BE2C (cell line): ENCODE results near the gene UGT1A9.
"Not testable (repeated sequence)": the region's sequence is repeated elsewhere in the genome, so short reads cannot be mapped to it uniquely, and the experiment has no call there.

ENCODE experiments used
- DNase-seq: peaks from one replicate; pipeline ENCODE4 v3.0.0-alpha.2; 2020
- H3K27me3 ChIP-seq: fragments of 250-450 bp; sonication (Bioruptor Pico); 2 replicates; pipeline ENCODE4 v1.5.1; 2020; ENCODE audit warnings: mild to moderate bottlenecking
- H3K36me3 ChIP-seq: fragments of 250-450 bp; sonication (Bioruptor Pico); 2 replicates; pipeline ENCODE4 v1.5.1; 2020; ENCODE audit warnings: mild to moderate bottlenecking
- H3K4me1 ChIP-seq: fragments of 250-450 bp; sonication (Bioruptor Pico); 2 replicates; pipeline ENCODE4 v1.5.1; 2020
- H3K4me3 ChIP-seq: 2 replicates; pipeline ENCODE4 v1.5.1; 2011; ENCODE audit warnings: low read depth, low read length
- H3K9me3 ChIP-seq: fragments of 250-450 bp; sonication (Bioruptor Pico); 2 replicates; pipeline ENCODE4 v1.5.1; 2020
- TF ChIP-seq, protein P1 (sequence below): IDR thresholded peaks from 2 replicates; pipeline ENCODE4 v1.5.1; 2012; ENCODE audit warnings: mild to moderate bottlenecking, low read depth, low read length

The UGT1A9 gene

DNA sequence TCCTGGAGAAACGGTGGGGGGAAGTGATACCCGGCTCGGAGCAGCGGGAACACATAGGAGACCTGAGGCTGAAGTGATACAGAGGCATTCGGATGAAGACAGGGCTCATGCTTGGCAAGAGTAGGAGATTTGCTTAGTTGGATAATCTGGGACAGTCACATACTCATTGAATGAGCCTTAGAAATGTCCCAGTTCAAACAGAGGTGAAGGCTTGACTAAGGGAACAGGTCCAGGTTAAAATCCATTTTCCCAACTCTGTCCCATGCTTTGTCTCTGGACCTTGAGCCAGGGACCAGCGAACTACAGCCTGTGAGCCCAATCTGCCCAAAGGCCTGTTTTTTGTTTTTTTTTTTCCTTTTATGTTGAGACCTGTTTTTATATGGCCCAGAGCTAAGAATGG, 22.3 kb downstream of the UGT1A9 start:
- Histone ChIP-seq H3K9me3 (no peaks in the 10 kb centered on the region), H3K27me3 (no peaks in the 10 kb centered on the region), H3K36me3 (no peaks in the 10 kb centered on the region), H3K4me1 (no peaks in the 10 kb centered on the region), H3K4me3 (no peak overlapping the region)
- TF ChIP-seq, protein P1, sequence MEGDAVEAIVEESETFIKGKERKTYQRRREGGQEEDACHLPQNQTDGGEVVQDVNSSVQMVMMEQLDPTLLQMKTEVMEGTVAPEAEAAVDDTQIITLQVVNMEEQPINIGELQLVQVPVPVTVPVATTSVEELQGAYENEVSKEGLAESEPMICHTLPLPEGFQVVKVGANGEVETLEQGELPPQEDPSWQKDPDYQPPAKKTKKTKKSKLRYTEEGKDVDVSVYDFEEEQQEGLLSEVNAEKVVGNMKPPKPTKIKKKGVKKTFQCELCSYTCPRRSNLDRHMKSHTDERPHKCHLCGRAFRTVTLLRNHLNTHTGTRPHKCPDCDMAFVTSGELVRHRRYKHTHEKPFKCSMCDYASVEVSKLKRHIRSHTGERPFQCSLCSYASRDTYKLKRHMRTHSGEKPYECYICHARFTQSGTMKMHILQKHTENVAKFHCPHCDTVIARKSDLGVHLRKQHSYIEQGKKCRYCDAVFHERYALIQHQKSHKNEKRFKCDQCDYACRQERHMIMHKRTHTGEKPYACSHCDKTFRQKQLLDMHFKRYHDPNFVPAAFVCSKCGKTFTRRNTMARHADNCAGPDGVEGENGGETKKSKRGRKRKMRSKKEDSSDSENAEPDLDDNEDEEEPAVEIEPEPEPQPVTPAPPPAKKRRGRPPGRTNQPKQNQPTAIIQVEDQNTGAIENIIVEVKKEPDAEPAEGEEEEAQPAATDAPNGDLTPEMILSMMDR, result no peak
- DNase-seq, result no peak

- H3K4me1 ChIP-seq, result peaks cover 4% of the 10 kb centered on the region; the same call in 1 of the 2 replicates
- no peaks in the 10 kb centered on the region for H3K27me3 ChIP-seq
- H3K36me3 ChIP-seq, result no peaks in the 10 kb centered on the region
- H3K4me3 ChIP-seq, result no peak overlapping the region
- H3K9me3 ChIP-seq, result no peaks in the 10 kb centered on the region
- TF ChIP-seq, protein P1, result no peak
- DNase-seq, result no peak
Observed at GRCh38 chr2:233698740-233699139, 27.0 kb downstream of the UGT1A9 start.

- Histone ChIP-seq H3K4me3 (no peak overlapping the region), H3K27me3 (no peaks in the 10 kb centered on the region), H3K36me3 (no peaks in the 10 kb centered on the region), H3K9me3 (no peaks in the 10 kb centered on the region), H3K4me1 (peaks cover 4% of the 10 kb centered on the region; the same call in 1 of the 2 replicates)
- TF ChIP-seq, protein P1, result no peak
- no peak for DNase-seq
Observed at GRCh38 chr2:233699424-233700027, 27.8 kb downstream of the UGT1A9 start.

DNA sequence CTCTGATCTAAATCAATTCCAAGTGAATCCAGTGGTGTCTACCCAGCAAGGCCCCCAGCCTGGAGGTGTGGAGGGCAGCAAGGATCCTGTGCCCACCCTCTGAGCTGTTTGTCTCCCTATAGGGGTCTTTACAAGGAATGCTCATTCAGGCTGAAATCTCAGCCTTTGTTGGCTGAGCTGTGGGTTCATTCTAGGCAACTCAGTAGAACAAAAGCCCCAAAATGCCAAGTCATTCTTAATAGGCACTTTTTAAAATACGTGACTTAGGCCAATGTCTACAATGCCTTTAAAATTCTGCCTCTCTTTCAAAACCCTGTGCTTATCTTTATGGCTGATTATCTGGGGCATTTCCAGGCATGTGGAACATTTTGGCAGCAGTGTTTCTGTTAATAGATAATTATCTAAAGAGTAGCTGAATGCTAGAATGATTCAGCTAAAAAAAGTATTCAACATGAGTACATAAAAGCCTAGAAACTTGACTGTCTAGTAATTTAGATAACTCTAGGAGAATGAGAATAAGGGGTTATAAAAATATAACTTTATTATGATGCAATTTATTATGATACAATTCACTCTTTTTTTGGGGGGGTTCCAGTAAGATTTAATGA, 28.4 kb downstream of the UGT1A9 start:
- DNase-seq, result no peak
- Histone ChIP-seq H3K4me3 (no peak overlapping the region), H3K9me3 (no peaks in the 10 kb centered on the region), H3K36me3 (no peaks in the 10 kb centered on the region), H3K27me3 (no peaks in the 10 kb centered on the region), H3K4me1 (peaks cover 4% of the 10 kb centered on the region; the same call in 1 of the 2 replicates)
- TF ChIP-seq, protein P1, result no peak

DNA sequence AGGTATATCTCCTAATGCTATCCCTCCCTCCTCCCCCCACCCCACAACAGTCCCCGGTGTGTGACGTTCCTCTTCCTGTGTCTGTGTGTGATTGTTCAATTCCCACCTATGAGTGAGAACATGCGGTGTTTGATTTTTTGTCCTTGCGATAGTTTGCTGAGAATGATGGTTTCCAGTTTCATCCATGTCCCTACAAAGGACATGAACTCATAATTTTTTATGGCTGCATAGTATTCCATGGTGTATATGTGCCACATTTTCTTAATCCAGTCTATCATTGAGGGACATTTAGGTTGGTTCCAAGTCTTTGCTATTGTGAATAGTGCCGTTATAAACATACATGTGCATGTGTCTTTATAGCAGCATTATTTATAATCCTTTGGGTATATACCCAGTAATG, 29.1 kb downstream of the UGT1A9 start:
- not testable (repeated sequence) for DNase-seq, H3K4me1 ChIP-seq, H3K9me3 ChIP-seq, H3K4me3 ChIP-seq, H3K27me3 ChIP-seq, H3K36me3 ChIP-seq

DNA sequence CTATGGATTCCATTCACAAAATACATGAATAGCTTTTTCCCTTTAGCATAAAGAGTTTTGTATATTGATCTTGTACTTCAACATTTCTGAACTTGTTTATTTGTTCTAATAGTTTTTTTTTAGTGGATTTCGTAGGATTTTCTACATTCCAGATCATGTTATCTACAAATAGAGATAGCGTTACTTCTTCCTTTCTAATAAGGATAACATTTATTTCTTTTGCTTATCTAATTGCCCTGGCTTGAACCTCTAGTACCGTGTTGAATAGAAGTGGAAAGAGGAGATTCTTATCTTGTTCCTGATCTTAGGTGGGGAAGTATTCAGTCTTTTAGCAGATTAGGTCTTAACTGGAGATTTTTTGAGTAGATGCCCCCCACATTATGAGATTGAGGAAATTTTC, 30.5 kb downstream of the UGT1A9 start:
- no peaks in the 10 kb centered on the region for H3K9me3 ChIP-seq
- H3K4me3 ChIP-seq, result no peak overlapping the region
- no peak for DNase-seq
- no peaks in the 10 kb centered on the region for H3K27me3 ChIP-seq
- peaks cover 4% of the 10 kb centered on the region; the same call in 1 of the 2 replicates for H3K4me1 ChIP-seq
- TF ChIP-seq, protein P1, result no peak
- H3K36me3 ChIP-seq, result no peaks in the 10 kb centered on the region
